NCI-H69 (cell line): ENCODE data around the gene ZNF398.

ENCODE experiments used
- DNase-seq: peaks from one replicate; lab custom pipeline; 2025; lab: John Stamatoyannopoulos, UW

ZNF398 gene

DNA sequence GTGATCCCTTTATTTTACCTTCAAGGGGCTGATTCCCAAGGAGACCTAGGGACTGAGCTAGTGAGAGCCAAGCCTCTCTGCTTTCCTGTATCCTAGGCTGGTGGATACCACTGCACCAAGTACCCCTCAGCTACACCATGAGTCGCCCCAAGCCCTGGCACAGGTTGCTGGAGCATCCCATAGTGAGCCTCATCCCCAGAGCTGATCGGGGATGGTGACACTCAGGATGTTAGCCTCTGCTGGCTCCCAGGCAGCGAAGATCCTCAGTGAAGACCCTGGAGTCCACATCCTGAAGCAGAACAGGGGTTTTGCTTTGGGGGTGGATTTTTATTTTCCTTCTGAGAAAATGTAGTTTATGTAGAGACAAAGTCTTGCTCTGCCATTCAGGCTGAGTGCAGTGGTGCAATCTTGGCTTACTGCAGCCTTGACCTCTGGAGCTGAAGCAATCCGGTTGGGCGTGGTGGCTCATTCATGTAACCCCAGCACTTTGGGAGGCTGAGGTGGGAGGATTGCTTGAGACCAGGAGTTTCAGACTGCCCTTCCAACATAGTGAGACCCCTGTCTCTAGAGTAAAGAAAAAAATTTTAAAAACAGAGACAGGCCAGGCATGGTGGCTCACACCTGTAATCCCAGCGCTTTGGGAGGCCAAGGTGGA lies 79.7 kb downstream of the ZNF398 start:
- DNase-seq, result no peak

- peak; percentile 38 for DNase-seq
Measured at GRCh38 chr7:149228831-149229471, 81.7 kb downstream of the ZNF398 start.

GRCh38 chr7:149229526-149229925 lies 82.3 kb downstream of the ZNF398 start:
- DNase-seq, result peak; percentile 57

GRCh38 chr7:149232362-149232761 lies 85.1 kb downstream of the ZNF398 start:
- DNase-seq, result no peak
